Hepatocyte (in vitro differentiated cells): Measurements from ENCODE around the gene ETS2. TPM values are rescaled to one million over a fixed set of nuclear protein-coding genes. Genes with fewer than 3 reads are reported as not detected.
A peak's percentile ranks its signal among the peaks of the same experiment; 100 is the strongest.

ENCODE experiments used
- DNase-seq: peaks from one replicate; pipeline ENCODE4 v3.0.0-alpha.2; 2016; ENCODE audit warnings: low spot score
- H2AFZ ChIP-seq: fragments of 200-600 bp; sonication (generic); 2 replicates; pipeline ENCODE4 v1.6.0; 2016; ENCODE audit warnings: antibody characterized with exemption, mild to moderate bottlenecking
- H3K27ac ChIP-seq: fragments of 200-600 bp; sonication (generic); 2 replicates; pipeline ENCODE4 v1.5.1; 2016; ENCODE audit warnings: mild to moderate bottlenecking
- H3K27me3 ChIP-seq: fragments of 200-600 bp; sonication (generic); 2 replicates; pipeline ENCODE4 v1.6.1; 2016
- H3K36me3 ChIP-seq: fragments of 200-600 bp; sonication (generic); replicated peaks from 2 replicates; pipeline ENCODE4 v1.5.1; 2016; ENCODE audit warnings: low read depth; ENCODE audit not compliant: insufficient read depth
- H3K4me1 ChIP-seq: fragments of 200-600 bp; sonication (generic); 2 replicates; pipeline ENCODE4 v1.5.1; 2016; ENCODE audit warnings: mild to moderate bottlenecking, moderate library complexity; ENCODE audit not compliant: insufficient read depth
- H3K4me2 ChIP-seq: fragments of 200-600 bp; sonication (generic); 2 replicates; pipeline ENCODE4 v1.6.0; 2016
- H3K4me3 ChIP-seq: fragments of 200-600 bp; sonication (generic); 2 replicates; pipeline ENCODE4 v1.5.1; 2016; ENCODE audit warnings: mild to moderate bottlenecking
- H3K79me2 ChIP-seq: fragments of 200-600 bp; sonication (generic); 2 replicates; pipeline ENCODE4 v1.6.0; 2017; ENCODE audit warnings: mild to moderate bottlenecking
- H3K9me2 ChIP-seq: fragments of 200-600 bp; sonication (generic); replicated peaks from 2 replicates; pipeline ENCODE4 v1.6.0; 2017; ENCODE audit warnings: mild to moderate bottlenecking; ENCODE audit not compliant: insufficient read depth
- H3K9me3 ChIP-seq: fragments of 200-600 bp; sonication (generic); 2 replicates; pipeline ENCODE4 v1.5.1; 2016; ENCODE audit warnings: low read depth, mild to moderate bottlenecking
- H4K20me1 ChIP-seq: fragments of 200-600 bp; sonication (generic); 2 replicates; pipeline ENCODE4 v1.6.0; 2016; ENCODE audit warnings: mild to moderate bottlenecking; ENCODE audit not compliant: insufficient read depth, poor library complexity, severe bottlenecking
- EZH2 ChIP-seq: fragments of 200-600 bp; sonication (generic); IDR thresholded peaks from 2 replicates; pipeline ENCODE4 v1.6.1; 2016; ENCODE audit warnings: antibody characterized with exemption, mild to moderate bottlenecking, borderline replicate concordance
- EZH2phosphoT487 ChIP-seq: fragments of 200-600 bp; sonication (generic); IDR thresholded peaks from one replicate; pipeline ENCODE4 v1.6.1; 2018; ENCODE audit warnings: antibody characterized with exemption, mild to moderate bottlenecking, low read depth, moderate library complexity; ENCODE audit not compliant: unreplicated experiment, severe bottlenecking
- WGBS: methylation state at CpG from one replicate; pipeline ENCODE4 v1.1.6; 2016; ENCODE audit warnings: low lambda C conversion rate; ENCODE audit errors: missing lambda C conversion rate; 5-methylcytosine and 5-hydroxymethylcytosine counted together
- polyA plus RNA-seq: library from polyadenylated mRNA; unstranded; fragments of >200 nt; fragmentation: Nextera tagmentation; extraction: Ambion mirVana; gene quantifications from 2 replicates; pipeline ENCODE4 v1.2.1, GENCODE V29; 2016
- total RNA-seq: library from RNA; depleted of rRNA; stranded (reverse); fragments of >200 nt; gene quantifications from 2 replicates; pipeline ENCODE4 v1.2.3, GENCODE V29; 2014
- TF ChIP-seq, protein P1 (sequence below): fragments of 200-600 bp; sonication (generic); IDR thresholded peaks from 2 replicates; pipeline ENCODE4 v1.5.1; 2016; ENCODE audit warnings: antibody characterized with exemption, mild to moderate bottlenecking; ENCODE audit not compliant: poor library complexity

The ETS2 gene
- total and polyA plus RNA-seq, 2 experiments from 2014 or later = 95.1 to 106 TPM

DNA sequence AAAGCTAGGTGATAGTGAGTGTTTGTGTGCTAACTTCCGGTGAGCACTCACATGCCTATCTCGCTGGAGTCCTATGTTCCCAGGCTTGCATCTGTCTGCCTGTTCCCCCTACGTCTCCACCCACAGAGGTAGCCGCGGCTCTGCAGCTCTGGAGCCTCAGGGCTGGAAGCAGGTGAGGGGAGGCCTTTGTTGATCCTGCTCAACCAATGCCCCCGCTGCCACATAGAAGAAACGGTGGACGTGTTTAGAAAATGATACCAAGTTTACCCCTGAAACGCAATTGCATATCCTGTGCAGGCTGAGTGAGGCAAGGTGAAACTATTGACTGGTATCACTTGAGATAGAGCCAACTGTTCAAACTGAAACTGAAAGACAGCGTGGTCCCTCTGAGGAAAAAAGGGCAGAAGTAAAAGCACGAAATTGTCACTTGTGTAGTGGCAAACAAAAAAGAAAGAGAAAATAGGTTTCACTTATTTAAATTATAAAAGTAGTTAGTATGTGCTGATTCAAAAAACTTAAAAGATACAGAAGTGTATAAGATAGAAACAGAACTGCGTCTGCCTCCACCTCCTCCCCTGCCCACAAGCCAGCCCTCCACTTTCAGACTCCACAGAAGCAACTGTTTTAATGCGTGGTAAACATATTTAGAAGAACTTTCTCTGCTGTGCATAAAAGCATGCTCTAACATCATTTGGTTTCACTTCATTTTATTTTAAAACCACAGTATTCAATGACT lies 38.6 kb upstream of the ETS2 start:
- H3K9me2 ChIP-seq = no peaks in the 10 kb centered on the region
- H3K4me2 ChIP-seq = peak overlapping the region; percentile 27
- DNase-seq = no peak
- no peaks in the 10 kb centered on the region for H3K27me3 ChIP-seq
- H3K27ac ChIP-seq = peak overlapping the region; percentile 82
- peaks cover 24% of the 10 kb centered on the region for H3K4me1 ChIP-seq
- TF ChIP-seq, protein P1, sequence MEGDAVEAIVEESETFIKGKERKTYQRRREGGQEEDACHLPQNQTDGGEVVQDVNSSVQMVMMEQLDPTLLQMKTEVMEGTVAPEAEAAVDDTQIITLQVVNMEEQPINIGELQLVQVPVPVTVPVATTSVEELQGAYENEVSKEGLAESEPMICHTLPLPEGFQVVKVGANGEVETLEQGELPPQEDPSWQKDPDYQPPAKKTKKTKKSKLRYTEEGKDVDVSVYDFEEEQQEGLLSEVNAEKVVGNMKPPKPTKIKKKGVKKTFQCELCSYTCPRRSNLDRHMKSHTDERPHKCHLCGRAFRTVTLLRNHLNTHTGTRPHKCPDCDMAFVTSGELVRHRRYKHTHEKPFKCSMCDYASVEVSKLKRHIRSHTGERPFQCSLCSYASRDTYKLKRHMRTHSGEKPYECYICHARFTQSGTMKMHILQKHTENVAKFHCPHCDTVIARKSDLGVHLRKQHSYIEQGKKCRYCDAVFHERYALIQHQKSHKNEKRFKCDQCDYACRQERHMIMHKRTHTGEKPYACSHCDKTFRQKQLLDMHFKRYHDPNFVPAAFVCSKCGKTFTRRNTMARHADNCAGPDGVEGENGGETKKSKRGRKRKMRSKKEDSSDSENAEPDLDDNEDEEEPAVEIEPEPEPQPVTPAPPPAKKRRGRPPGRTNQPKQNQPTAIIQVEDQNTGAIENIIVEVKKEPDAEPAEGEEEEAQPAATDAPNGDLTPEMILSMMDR = no peak
- no peak for TF ChIP-seq EZH2
- no peak for TF ChIP-seq EZH2phosphoT487
- 73% methylated on average over 13 of the region's 13 CpGs for WGBS
- no peak overlapping the region for H3K4me3 ChIP-seq
- H3K9me3 ChIP-seq = no peaks in the 10 kb centered on the region
- peak overlapping the region; percentile 18 for H2AFZ ChIP-seq
- no peaks in the 10 kb centered on the region for H3K36me3 ChIP-seq
- H3K79me2 ChIP-seq = no peaks in the 10 kb centered on the region
- no peaks in the 10 kb centered on the region for H4K20me1 ChIP-seq

DNA sequence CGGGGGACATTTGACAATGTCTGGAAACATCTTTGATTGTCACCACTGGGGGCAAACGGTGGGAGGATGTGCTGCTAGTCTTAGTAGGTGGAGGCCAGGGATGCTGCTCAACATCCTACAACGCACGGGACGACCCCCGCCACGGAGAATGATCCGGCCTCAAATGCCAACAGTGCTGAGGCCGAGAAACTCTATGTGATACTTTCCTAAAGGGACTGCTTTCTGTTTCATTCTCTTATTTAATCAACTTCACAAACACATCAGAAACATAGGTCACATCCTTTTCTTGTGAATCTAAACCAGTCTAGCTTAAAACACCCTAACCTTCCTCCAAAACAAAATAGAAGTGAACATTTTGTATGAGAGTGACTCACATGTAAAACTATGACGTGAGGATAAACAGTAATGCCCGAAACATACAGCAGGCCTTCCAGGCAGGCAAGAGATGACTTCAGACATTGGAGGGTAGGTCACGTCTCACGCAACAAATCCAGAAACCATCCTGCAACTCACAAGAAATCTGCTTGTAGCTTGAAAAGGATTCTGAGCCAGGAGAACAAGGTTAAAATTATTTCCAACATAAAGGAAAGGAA lies 37.2 kb upstream of the ETS2 start:
- Histone ChIP-seq H3K36me3 (no peaks in the 10 kb centered on the region), H3K79me2 (no peaks in the 10 kb centered on the region), H3K4me1 (peaks cover 30% of the 10 kb centered on the region), H2AFZ (no peak overlapping the region), H4K20me1 (no peaks in the 10 kb centered on the region), H3K27me3 (no peaks in the 10 kb centered on the region), H3K9me3 (no peaks in the 10 kb centered on the region), H3K9me2 (no peaks in the 10 kb centered on the region), H3K27ac (peak overlapping the region; percentile 82), H3K4me3 (no peak overlapping the region), H3K4me2 (peak overlapping the region; percentile 23)
- DNase-seq = peak; percentile 68
- 75% methylated on average over 13 of the region's 13 CpGs for WGBS
- TF ChIP-seq, protein P1 = no peak
- TF ChIP-seq EZH2 = no peak
- no peak for TF ChIP-seq EZH2phosphoT487

DNA sequence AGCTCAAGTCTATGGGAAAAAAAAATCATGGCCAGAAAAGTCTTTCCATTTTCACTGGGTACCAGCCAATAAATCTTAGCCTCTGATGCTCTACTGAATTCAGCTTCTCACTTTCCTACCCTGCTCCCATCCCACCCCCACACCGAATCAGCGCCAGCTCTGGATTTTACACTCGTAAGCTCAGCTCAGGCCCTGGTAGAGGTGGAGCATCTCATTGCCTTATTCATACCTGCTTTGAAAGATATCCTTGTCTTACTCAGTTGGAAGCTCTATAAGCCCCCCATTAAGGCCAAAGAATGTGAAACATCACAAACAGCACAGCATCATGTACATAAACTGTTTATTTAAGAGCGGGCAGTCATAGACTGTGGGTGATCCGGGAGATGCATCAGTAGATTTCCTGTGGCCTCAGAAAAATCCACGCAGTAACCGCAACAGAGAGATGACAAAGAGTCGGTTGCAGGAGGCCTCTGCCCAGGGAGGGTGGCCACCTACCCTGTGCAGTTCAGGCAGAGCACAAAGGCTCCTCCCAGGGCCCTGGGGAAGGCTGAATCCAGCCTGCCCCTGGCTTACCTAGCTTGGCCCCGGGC lies 36.4 kb upstream of the ETS2 start:
- Histone ChIP-seq H3K27me3 (no peaks in the 10 kb centered on the region), H3K4me1 (peaks cover 36% of the 10 kb centered on the region), H3K4me2 (peak overlapping the region; percentile 9), H3K4me3 (no peak overlapping the region), H3K27ac (peak overlapping the region; percentile 82), H4K20me1 (no peaks in the 10 kb centered on the region), H2AFZ (no peak overlapping the region), H3K36me3 (no peaks in the 10 kb centered on the region), H3K9me3 (no peaks in the 10 kb centered on the region), H3K79me2 (no peaks in the 10 kb centered on the region), H3K9me2 (no peaks in the 10 kb centered on the region)
- DNase-seq = peak; percentile 38
- WGBS = 58% methylated on average over 9 of the region's 9 CpGs
- TF ChIP-seq, protein P1 = no peak
- no peak for TF ChIP-seq EZH2phosphoT487
- no peak for TF ChIP-seq EZH2
